ENCODE data around the gene ABCD1. TPM values are rescaled to one million over a fixed set of nuclear protein-coding genes. Genes with fewer than 3 reads are reported as not detected.
"Not testable (repeated sequence)": the region's sequence is repeated elsewhere in the genome, so short reads cannot be mapped to it uniquely, and the experiment has no call there.

Gene ABCD1
- total RNA-seq, 1 donor from 2014 or later = 4.0 TPM

DNA sequence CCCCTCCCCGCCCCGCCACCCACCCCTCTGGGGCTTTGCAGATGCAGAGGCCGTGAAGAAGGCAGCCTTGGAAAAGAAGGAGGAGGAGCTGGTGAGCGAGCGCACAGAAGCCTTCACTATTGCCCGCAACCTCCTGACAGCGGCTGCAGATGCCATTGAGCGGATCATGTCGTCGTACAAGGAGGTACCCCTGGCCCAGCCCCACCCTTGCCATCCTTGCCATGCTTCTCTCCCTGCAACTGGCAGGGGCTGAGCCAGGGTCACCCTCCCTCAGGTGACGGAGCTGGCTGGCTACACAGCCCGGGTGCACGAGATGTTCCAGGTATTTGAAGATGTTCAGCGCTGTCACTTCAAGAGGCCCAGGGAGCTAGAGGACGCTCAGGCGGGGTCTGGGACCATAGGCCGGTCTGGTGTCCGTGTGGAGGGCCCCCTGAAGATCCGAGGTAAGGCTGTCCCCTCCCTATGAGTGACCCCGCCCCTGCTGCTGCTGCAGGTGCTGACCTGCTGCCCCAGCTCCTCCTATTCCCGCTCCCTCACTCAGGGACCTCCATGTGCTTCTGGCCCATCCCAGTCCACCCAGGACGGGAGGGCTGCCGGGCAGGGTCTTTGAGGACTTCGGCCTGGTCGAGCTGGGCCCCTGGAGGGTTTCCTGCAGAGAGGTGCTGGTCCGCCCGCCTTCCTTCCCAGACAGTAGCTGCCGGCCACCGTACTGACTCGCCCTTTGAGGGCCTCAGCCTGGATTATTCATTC is 11.6 kb downstream of the ABCD1 start:
- DNase-seq = no peak

DNA sequence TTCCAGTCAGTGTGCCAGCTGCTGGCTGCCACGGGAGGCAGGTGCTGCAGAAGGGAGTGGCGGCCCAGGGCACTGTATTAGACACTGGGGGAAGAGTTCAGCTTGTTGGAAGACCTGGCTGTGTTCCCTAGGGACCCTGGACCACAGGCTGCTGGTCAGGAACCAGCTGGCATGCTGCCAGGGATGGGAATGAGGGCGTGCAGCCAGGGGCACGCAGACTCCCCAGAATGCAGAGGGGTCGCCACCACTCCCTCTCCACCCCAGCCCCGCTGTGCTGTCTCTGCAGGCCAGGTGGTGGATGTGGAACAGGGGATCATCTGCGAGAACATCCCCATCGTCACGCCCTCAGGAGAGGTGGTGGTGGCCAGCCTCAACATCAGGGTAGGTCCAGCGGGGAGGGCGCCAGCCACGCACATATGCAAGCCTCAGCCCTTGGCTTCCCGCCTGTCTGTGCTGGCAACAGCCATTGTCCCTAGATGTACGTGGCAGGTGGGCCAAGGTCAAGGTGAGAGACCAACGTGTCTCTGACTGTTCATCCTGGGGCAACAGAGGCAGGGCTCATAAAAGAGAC is 12.3 kb downstream of the ABCD1 start:
- no peak for DNase-seq

DNA sequence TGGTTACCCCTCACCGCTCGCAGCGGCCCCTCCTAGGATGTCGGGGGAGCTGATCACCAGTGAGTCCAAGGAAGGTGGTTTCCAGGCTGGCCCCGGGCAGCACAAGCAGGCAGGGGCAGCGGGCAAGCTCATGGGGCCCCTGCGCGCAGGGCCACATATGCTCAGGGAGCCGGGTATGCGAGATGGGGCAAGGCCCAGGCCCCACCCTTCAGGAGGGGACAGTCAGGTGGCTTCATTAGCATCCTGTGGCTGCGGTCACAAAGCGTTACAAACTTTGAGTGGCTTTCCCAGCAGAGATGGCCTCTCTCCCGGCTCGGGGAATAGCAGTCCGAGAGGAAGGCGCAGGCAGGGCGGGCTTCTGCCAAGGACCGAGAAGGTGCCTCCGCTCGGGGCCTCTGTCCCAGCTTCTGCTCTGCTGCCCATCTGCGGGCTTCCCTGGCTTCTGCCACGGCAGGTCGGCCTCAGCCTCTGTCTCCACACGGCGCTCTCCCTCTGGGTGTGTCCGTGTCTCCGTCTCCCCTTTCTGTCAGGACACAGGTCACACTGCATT is 13.5 kb downstream of the ABCD1 start:
- DNase-seq = no peak

DNA sequence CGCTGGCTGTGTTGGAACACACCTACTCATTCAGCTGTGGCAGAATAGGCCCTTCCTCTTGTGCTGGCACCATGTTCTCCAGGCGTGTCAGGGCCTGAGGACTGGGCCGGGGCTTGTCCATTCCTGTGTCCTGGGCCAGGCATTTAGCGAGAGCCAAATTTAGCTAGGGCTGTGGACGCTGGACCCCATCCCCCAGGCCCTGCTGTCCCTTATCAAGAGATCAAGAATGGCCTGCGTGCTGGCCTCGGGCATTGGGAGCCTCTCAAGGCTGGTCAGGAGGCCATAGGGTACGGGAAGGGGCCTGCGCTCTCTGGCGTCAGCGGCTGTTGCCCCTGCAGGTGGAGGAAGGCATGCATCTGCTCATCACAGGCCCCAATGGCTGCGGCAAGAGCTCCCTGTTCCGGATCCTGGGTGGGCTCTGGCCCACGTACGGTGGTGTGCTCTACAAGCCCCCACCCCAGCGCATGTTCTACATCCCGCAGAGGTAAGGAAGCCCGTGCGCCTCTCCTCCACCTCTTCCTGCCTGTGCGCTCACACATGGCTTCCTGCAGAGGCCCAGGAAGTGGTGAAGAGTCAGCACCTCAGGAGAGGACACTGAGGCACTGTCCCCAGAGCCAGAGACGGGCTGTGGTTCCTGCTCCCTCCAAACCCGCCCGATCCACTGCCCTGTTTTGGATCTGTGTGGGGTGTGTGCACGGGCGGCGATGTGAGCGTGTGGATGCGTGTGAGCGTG is 15.3 kb downstream of the ABCD1 start:
- no peak for DNase-seq

DNA sequence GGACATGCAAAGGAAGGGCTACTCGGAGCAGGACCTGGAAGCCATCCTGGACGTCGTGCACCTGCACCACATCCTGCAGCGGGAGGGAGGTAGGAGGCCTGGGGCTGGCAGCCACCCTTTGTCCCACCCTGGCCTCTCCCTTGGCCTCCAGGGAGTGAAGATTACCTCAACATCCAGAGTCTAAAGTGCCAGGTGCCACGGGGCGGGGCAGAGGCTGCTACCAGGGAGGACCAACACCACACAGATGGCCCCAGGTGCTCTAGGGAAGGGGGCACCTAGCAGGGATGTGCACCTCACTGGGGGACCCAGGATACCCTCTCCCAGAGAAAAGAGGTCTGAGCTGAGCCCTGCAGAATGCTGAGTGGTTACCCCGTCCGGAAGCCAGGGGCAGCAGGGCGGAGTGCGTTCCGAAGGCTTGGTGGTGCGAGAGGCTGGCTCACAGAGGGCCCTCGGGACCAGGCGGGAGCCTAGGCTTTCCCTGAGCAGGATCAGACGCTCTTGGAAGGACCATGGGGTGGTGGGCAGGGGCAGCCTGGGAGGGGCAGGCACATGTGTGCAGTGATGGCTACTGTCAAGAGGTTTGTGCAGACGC is 16.1 kb downstream of the ABCD1 start:
- DNase-seq = no peak

DNA sequence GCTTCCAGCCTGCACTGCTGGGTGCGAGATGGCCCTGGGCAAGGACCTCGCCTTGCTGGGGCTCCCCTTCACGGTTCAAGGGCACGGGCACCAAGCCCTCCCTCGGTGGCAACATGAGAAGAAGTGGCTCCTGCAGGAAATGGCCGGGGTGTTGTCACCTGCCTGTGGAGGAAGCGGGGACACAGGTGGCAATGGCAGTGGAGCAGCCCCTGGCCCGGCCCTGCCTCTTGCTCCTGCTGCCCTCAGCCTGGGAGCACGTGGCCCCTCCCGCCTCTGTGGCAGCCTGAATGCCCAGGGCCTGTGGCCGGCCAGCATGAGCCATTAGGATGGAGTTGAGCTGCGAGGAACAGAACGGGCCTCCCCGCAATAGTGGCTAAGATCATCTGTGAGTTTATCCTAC is 16.8 kb downstream of the ABCD1 start:
- no peak for DNase-seq

DNA sequence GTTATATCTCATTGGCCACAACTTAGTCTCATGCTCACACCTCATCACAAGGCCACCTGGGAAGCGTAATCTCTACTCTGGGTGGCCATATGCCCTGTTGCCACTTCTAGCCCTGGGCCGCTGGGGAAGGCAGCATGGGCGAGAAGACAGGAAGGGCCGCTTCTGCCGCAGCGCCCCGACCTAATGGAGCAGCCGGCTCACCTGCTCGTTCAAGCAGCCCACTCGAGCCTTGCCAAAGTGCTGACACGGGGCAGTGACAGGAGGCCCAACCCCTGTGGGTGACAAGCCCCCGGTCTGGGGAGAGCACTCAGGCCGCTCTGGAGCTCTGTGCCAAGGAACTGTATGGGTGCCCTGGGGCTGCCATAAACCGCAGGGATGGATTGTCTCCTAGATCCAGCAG is 17.5 kb downstream of the ABCD1 start:
- not testable (repeated sequence) for DNase-seq

DNA sequence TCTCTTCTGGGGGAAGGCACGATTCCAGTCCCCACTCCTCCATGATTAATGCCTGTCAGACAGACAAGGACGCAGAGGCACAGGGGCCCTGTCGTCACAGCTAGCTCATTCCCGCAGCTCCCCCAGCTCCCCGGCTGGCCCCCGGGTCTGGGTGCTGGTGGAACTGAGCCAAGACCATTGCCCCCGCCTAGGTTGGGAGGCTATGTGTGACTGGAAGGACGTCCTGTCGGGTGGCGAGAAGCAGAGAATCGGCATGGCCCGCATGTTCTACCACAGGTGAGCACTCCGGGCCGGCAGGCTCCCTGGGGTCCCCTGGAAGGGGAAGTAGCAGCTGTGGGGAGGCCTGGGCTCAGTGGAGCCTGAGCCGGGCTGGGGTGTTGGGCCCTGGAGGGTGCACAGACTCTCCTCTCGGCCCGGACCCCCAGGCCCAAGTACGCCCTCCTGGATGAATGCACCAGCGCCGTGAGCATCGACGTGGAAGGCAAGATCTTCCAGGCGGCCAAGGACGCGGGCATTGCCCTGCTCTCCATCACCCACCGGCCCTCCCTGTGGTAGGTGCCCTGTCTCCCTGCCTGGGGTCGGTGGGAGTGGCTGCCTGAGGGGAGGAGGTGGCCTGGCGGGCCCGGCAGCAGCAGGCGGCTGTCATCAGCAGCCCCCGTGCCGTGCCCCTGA is 18.3 kb downstream of the ABCD1 start:
- not testable (repeated sequence) for DNase-seq

DNA sequence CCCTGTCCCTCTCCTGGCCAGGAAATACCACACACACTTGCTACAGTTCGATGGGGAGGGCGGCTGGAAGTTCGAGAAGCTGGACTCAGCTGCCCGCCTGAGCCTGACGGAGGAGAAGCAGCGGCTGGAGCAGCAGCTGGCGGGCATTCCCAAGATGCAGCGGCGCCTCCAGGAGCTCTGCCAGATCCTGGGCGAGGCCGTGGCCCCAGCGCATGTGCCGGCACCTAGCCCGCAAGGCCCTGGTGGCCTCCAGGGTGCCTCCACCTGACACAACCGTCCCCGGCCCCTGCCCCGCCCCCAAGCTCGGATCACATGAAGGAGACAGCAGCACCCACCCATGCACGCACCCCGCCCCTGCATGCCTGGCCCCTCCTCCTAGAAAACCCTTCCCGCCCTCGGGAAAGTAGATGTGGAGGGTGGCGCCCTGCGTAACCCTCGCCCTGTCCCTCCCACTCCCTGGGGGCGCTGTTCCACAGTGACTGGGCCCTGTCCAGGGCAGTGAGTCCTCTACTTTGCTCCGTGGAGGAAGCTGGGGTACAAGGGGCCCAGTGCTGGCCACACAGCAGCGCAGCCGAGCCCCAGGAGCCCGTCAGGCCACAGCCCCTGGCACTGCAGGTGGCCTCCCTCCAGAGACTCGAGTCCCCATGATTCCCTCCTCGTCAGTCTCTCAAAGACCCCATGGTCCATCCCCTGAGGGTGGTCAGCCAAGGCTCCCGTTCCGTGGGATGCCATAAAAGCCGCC is 19.0 kb downstream of the ABCD1 start:
- DNase-seq = not testable (repeated sequence)

DNA sequence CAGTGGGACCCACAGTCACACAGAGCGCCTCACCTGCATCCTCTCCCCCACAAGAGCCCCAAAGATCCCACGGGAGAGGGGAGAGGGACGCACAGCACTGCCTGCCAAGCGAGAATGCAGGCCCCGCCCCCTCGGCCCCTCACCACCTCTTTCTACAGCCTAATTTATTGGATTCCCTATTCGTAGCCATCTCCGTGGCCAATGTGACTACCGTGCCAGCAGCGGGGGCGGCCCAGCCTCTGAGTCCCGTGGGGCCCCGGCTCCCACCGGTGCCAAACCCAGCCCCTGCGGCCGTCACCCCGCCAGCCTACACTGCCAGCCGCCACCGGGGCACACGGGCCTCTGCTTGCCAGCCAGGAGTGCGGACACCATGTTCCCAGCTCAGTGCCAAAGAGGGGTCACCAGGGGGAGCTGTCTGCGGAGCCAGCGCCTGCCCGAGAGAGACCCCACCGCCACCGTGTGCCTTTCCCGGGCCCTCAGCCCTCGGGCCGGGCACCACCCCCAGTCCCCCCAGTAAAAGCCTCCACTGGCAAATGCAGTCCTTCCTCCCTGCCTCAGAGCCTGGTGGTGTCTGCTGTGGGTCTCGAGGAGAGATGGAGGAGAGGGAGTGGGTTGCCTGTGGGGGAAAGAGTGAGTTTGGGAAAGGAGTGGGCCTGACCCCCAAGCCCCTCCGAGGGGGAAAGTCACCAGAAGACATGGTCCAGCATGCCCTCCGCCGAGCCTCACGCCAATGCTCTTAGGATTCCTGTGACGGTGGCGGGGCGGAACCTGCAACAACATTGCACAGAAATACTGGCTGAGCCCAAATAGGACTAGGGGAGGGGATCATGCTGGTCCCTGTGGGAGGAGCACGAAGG is 19.8 kb downstream of the ABCD1 start:
- no peak for DNase-seq

DNA sequence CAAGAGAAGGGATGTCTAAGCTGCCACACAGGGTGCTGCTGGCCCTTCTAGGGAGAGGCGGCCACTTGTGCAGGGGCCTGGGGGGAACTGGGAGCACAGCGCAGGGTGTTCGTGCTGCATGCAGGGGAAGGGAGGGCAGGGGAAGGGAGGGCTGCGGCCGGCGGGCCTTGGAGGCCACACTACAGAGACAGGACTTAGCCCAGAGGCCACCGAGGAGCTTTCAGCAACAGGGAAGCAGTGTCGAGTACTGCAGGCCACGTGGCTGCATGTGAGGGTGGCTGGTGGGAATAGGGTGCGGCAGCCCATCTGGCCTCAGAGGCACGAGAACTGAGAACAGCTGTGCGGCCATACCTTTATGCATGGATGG is 20.4 kb downstream of the ABCD1 start:
- not testable (repeated sequence) for DNase-seq

DNA sequence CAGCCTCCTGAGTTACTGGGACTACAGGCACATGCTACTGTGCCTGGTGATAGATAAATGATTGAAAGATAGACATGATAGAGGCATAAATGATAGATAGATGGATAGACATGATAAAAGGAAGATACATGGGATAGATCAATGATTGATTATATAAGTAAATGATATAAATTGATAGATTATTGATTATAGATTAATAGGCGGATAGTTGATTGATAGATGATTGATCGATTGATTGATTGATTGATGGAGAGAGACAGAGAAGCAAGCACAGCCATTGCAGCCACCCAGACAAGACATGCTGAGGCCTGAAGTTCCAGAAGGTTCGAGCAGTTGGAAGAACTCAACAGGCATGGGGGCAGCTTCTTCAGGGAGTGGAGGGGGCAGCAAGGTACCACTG is 21.7 kb downstream of the ABCD1 start:
- DNase-seq = no peak

DNA sequence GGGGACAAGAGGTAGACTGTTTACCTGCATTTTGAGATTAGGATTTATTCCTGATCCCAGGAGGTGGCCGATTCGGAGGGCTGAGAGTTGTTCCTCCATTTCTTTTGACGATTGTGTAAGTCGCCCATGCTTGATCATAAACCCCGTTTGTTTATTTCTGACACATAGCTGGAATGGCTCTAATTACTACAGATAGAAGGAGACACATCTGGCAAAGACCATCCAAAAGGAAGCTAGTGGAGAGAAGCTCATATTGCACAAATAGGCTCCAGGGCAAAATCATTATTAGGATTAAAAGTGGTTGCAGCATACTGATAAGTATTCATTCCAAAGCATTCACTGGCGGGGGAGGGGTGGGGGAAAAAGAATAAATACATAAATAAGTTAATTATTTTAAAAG is 22.3 kb downstream of the ABCD1 start:
- DNase-seq = not testable (repeated sequence)

DNA sequence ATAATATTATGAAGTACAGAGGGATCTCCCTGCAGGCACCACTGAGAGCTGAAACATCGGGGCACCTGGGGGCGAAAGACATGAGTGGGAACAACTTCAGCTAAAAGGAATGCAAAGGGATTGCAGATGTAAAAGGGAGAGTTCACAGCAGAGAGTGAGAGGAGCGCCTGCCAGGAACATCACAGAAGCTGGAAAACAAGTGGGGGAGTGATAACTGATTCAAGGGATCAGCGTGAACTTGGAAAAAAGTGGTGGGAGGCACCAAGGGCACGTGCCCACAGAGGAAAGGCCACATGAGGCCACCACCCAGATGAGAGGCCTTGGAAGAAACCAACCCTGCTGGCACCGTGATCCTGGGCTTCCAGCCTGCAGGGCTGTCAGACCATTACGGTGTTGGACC is 24.4 kb downstream of the ABCD1 start:
- DNase-seq = not testable (repeated sequence)

DNA sequence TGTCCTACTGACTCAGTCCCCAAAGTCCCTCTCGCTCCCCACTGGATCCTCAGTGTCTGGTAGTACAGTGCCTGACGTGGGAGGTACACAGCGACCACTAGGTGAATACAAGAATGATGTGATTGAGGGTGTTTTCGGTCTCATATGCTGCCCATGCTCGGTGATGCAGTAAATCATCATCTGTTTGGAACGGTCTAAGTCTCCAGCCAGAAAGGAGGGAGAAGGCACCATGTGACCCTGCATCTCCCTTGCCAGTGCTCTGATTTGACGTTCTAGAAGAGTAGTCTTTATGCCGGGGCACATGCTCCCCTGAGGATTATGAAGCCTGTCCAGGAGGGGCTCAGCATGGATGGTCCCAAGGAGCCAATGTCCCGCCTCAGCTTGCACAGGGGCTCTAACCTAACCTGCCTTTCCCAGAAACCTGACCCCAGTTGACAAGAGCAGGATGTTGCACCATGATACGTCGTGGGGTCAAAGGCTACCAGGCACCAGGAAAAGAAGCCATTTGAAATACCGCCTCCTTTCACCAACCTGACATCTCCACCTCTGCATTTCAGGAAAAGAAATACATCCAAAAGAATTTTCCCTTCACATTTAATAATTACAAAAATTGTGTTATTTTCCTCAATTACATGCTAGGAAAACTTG is 25.6 kb downstream of the ABCD1 start:
- no peak for DNase-seq

DNA sequence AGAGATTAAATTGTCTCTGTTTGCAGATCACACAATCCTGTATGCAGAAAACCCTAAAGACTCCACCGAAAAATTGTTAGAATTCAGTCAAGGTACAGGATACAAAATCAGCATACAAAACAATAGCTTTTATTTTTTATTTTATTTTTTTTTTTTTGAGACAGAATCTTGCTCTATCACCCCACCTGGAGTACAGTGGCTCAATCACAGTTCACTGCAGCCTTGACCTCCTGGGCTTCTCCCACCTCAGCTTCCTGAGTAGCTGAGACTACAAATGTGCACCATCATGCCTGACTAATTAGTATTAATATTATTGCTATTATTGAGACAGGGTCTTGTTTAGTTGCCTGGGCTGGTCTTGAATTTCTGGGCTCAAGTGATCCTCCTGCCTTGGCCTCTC is 30.5 kb downstream of the ABCD1 start:
- DNase-seq = no peak

DNA sequence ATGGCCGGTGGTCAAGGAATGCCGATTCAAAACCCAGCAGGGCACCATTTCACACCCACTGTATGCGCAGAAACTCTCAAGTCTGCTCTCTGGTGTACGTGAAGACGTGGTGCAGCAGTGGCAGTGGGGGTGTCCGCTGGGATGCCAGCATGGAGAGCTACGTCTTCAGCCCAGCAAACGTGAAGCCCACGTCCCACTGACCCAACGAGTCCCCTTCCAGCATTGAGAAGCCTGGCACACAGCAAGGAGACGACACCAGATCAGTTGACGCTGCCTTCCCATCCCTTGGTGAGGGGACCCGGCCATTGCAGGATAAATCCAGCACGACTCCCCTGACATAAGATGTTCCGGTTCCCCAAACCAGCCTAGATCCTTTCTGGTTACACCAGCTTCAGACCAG is 37.2 kb downstream of the ABCD1 start:
- no peak for DNase-seq

DNA sequence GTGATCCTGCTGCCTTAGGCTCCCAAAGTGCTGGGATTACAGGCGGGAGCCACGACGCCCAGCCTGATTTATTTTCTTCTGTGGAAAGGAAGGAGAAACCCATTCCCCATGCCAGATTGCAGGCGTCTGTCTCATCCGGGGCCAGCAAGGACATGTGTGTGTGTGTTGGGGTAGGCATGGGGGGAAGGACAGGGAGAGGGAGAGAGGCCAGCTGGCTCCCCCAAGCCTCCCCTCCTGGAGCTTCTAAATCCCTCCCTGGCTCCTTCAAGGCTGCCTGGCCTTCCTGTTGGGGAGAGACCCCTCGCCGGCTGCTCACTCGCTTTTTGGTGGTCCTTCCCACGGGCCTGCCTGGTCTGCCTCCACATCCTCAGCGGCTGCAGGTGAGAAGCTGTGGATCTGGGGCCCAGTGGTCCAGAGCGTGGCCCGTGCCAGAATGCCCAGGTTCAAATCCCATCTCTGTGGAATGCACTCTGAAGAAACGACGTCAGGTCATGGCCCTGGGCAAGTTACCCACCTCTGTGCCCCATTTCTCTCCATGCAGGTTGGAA is 38.0 kb downstream of the ABCD1 start:
- no peak for DNase-seq

DNA sequence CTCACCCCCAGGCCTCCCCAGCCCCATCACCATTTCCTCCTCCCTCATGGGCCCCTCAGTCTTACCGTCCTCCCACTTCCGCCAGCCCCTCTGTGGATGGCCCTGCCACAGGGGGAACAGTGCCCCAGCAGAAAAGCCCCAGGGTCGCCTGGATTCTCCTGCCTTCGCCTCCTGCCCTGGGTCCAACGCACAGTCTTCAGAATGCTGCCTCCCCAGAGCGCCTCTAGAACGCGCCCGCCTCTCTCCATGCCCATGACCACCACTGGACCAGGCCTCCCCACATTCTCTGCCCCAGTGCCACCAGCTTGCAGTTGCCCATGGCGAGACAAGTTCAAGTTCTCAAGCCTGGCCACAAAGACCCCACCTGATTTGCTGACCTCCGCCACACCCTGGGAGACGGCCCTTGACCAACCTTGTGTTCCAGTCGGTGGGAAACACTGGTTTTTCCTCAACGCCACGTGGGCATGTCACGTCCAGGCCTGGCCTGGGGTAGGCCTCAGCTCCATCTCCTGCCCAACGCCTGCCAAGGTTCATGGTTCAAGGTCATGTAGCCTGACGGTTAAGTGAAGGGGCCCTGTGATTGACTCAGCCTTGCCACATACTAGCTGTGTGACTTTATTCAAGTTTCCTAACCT is 38.8 kb downstream of the ABCD1 start:
- DNase-seq = no peak

Data from skin of body (tissue), 2 donors.